MM.1S (cell line): ENCODE data around the gene ODAD4.

ENCODE experiments used
- CTCF ChIP-seq: fragments of 300-600 bp; sonication (generic); IDR thresholded peaks from 2 replicates; pipeline ENCODE4 v1.5.1; 2016; ENCODE audit warnings: antibody characterized with exemption, low read length, mixed read lengths
- EZH2 ChIP-seq: fragments of 300-600 bp; sonication (generic); optimal IDR thresholded peaks from 2 replicates; pipeline ENCODE3; 2017; ENCODE audit warnings: low read depth, mild to moderate bottlenecking, antibody characterized with exemption, low read length, mixed read lengths
- EZH2phosphoT487 ChIP-seq: fragments of 300-600 bp; sonication (generic); IDR thresholded peaks from 2 replicates; pipeline ENCODE4 v1.6.1; 2018; ENCODE audit warnings: antibody characterized with exemption, low read length

GRCh38 chr17:42005166-42005565 is 74.7 kb downstream of the ODAD4 start:
- TF ChIP-seq EZH2 (no peak), CTCF (no peak), EZH2phosphoT487 (no peak)
